SK-N-SH treated with all-trans-retinoic acid at 6 μM for 48 hours (cell line): Measurements from ENCODE around the gene AAK1.

ENCODE experiments used
- BACH2 ChIP-seq: fragments of 250-450 bp; sonication (Bioruptor Pico); IDR thresholded peaks from 2 replicates; pipeline ENCODE4 v1.9.0; 2021; ENCODE audit warnings: mild to moderate bottlenecking, borderline replicate concordance
- ESRRG ChIP-seq: fragments of 250-450 bp; sonication (Bioruptor Pico); IDR thresholded peaks from 2 replicates; pipeline ENCODE4 v1.6.1; 2021; ENCODE audit warnings: mild to moderate bottlenecking
- ISL1 ChIP-seq: fragments of 250-450 bp; sonication (Bioruptor Pico); IDR thresholded peaks from 2 replicates; pipeline ENCODE4 v2.1.2; 2022; ENCODE audit warnings: mild to moderate bottlenecking, moderate library complexity
- PPARA ChIP-seq: fragments of 250-450 bp; sonication (Bioruptor Pico); IDR thresholded peaks from 2 replicates; pipeline ENCODE4 v1.5.0; 2020; ENCODE audit warnings: mild to moderate bottlenecking, borderline replicate concordance
- TOX ChIP-seq: fragments of 250-450 bp; sonication (Bioruptor Pico); IDR thresholded peaks from 2 replicates; pipeline ENCODE4 v1.8.0; 2021; ENCODE audit warnings: mild to moderate bottlenecking, moderate library complexity, borderline replicate concordance
- ZFP3 ChIP-seq: fragments of 250-450 bp; sonication (Bioruptor Pico); IDR thresholded peaks from 2 replicates; pipeline ENCODE4 v1.5.0; 2020; ENCODE audit warnings: mild to moderate bottlenecking, moderate library complexity
- ZFP30 ChIP-seq: fragments of 450-650 bp; formaldehyde crosslinking; IDR thresholded peaks from 2 replicates; pipeline ENCODE4 v1.5.0; 2022; ENCODE audit warnings: mild to moderate bottlenecking, moderate library complexity
- ZNF70 ChIP-seq: fragments of 450-650 bp; formaldehyde crosslinking; IDR thresholded peaks from 2 replicates; pipeline ENCODE4 v1.5.0; 2020; ENCODE audit warnings: mild to moderate bottlenecking, moderate library complexity
- ZNF8 ChIP-seq: fragments of 450-650 bp; formaldehyde crosslinking; IDR thresholded peaks from 2 replicates; pipeline ENCODE4 v1.5.0; 2020; ENCODE audit warnings: mild to moderate bottlenecking, moderate library complexity
- TF ChIP-seq, protein P1 (sequence below): fragments of 250-450 bp; sonication (Bioruptor Pico); IDR thresholded peaks from 2 replicates; pipeline ENCODE4 v1.8.0; 2021; ENCODE audit warnings: low read depth, mild to moderate bottlenecking, moderate library complexity, borderline replicate concordance
- TF ChIP-seq, protein P2 (sequence below): fragments of 250-450 bp; sonication (Bioruptor Pico); IDR thresholded peaks from 2 replicates; pipeline ENCODE4 v1.8.0; 2020; ENCODE audit warnings: mild to moderate bottlenecking, moderate library complexity, borderline replicate concordance
- TF ChIP-seq, protein P3 (sequence below): fragments of 250-450 bp; sonication (Bioruptor Pico); IDR thresholded peaks from 2 replicates; pipeline ENCODE4 v1.5.1; 2021; ENCODE audit warnings: mild to moderate bottlenecking, moderate library complexity

DNA sequence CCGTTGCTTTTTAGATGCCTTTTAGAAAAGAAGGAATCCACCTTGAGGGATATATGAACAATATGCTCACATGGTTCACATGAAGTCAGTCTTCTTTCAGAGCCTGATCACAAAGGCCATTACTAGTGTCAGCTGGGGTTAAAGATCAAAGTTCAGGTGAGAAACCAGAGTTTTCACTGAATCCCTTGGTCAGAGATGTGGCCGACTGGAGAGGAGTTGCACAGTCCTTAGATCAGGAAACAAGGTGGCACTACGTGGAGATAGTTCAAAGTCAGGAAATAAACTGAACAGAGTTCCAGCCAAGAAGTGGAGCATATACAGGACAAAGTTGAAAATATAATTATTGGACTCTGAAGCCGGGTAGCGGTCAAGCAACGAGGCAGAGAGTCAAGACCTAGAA lies 54.6 kb downstream of the AAK1 start:
- TF ChIP-seq, protein P1, sequence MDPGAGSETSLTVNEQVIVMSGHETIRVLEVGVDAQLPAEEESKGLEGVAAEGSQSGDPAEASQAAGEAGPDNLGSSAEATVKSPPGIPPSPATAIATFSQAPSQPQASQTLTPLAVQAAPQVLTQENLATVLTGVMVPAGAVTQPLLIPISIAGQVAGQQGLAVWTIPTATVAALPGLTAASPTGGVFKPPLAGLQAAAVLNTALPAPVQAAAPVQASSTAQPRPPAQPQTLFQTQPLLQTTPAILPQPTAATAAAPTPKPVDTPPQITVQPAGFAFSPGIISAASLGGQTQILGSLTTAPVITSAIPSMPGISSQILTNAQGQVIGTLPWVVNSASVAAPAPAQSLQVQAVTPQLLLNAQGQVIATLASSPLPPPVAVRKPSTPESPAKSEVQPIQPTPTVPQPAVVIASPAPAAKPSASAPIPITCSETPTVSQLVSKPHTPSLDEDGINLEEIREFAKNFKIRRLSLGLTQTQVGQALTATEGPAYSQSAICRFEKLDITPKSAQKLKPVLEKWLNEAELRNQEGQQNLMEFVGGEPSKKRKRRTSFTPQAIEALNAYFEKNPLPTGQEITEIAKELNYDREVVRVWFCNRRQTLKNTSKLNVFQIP (CRISPR knock-in tag): no peak
- TF ChIP-seq TOX (no peak), ESRRG (CRISPR knock-in tag) (no peak), ZFP30 (CRISPR knock-in tag) (no peak), ZFP3 (CRISPR knock-in tag) (no peak), BACH2 (CRISPR knock-in tag) (no peak), PPARA (CRISPR knock-in tag) (no peak), ISL1 (no peak), ZNF70 (CRISPR knock-in tag) (no peak), ZNF8 (CRISPR knock-in tag) (no peak)
- TF ChIP-seq, protein P2, sequence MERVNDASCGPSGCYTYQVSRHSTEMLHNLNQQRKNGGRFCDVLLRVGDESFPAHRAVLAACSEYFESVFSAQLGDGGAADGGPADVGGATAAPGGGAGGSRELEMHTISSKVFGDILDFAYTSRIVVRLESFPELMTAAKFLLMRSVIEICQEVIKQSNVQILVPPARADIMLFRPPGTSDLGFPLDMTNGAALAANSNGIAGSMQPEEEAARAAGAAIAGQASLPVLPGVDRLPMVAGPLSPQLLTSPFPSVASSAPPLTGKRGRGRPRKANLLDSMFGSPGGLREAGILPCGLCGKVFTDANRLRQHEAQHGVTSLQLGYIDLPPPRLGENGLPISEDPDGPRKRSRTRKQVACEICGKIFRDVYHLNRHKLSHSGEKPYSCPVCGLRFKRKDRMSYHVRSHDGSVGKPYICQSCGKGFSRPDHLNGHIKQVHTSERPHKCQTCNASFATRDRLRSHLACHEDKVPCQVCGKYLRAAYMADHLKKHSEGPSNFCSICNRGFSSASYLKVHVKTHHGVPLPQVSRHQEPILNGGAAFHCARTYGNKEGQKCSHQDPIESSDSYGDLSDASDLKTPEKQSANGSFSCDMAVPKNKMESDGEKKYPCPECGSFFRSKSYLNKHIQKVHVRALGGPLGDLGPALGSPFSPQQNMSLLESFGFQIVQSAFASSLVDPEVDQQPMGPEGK (CRISPR knock-in tag): no peak
- TF ChIP-seq, protein P3, sequence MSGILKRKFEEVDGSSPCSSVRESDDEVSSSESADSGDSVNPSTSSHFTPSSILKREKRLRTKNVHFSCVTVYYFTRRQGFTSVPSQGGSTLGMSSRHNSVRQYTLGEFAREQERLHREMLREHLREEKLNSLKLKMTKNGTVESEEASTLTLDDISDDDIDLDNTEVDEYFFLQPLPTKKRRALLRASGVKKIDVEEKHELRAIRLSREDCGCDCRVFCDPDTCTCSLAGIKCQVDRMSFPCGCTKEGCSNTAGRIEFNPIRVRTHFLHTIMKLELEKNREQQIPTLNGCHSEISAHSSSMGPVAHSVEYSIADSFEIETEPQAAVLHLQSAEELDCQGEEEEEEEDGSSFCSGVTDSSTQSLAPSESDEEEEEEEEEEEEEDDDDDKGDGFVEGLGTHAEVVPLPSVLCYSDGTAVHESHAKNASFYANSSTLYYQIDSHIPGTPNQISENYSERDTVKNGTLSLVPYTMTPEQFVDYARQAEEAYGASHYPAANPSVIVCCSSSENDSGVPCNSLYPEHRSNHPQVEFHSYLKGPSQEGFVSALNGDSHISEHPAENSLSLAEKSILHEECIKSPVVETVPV (CRISPR knock-in tag): no peak
